Measurements from ENCODE around the gene RUVBL2.
A peak's percentile ranks its signal among the peaks of the same experiment; 100 is the strongest.

Gene RUVBL2

GRCh38 chr19:48964205-48965039 is 29.3 kb upstream of the RUVBL2 start:
- no peak for DNase-seq

GRCh38 chr19:48965040-48965805 is 28.5 kb upstream of the RUVBL2 start, which contains the start of gene FTL:
TSS of gene FTL (plus strand) at chr19:48965309. CDS start at chr19:48965508, 199 bp downstream.
- peak; percentile 92 for DNase-seq

GRCh38 chr19:48965806-48966540 is 27.7 kb upstream of the RUVBL2 start:
- DNase-seq = no peak

- no peak for DNase-seq
These were observed 26.9 kb upstream of the RUVBL2 start for GRCh38 chr19:48966541-48967345.

GRCh38 chr19:48967346-48968178 is 26.1 kb upstream of the RUVBL2 start:
- no peak for DNase-seq

- DNase-seq = no peak
These were observed 25.5 kb upstream of the RUVBL2 start for GRCh38 chr19:48968179-48968661.

- DNase-seq = no peak
These were observed 24.9 kb upstream of the RUVBL2 start for GRCh38 chr19:48968813-48969218.

- no peak for DNase-seq
These were observed 24.2 kb upstream of the RUVBL2 start for GRCh38 chr19:48969276-48970138.

GRCh38 chr19:48970139-48970766 is 23.4 kb upstream of the RUVBL2 start:
- DNase-seq = no peak

- no peak for DNase-seq
These were observed 22.7 kb upstream of the RUVBL2 start for GRCh38 chr19:48970923-48971395.

- no peak for DNase-seq
These were observed 17.5 kb upstream of the RUVBL2 start for GRCh38 chr19:48975947-48976847.

- no peak for DNase-seq
These were observed 16.6 kb upstream of the RUVBL2 start for GRCh38 chr19:48977061-48977460.

- DNase-seq = no peak
These were observed 11.4 kb upstream of the RUVBL2 start for GRCh38 chr19:48982280-48982679.

GRCh38 chr19:48985711-48986110 is 8.0 kb upstream of the RUVBL2 start:
- DNase-seq = no peak

GRCh38 chr19:48986211-48986610 is 7.5 kb upstream of the RUVBL2 start:
- DNase-seq = no peak

GRCh38 chr19:48987323-48987722 is 6.4 kb upstream of the RUVBL2 start:
- no peak for DNase-seq

GRCh38 chr19:48988286-48988685 is 5.4 kb upstream of the RUVBL2 start:
- DNase-seq = no peak

GRCh38 chr19:48988860-48989259 is 4.8 kb upstream of the RUVBL2 start:
- DNase-seq = no peak
